ENCODE results near the gene WDR88.

- TF ChIP-seq CTCF (IDR thresholded peaks at IDR 0.05) (no peak), POLR2A (IDR thresholded peaks at IDR 0.05) (no peak), EP300 (IDR thresholded peaks at IDR 0.05) (no peak)
Measured at GRCh38 chr19:33168528-33168927, 36.6 kb downstream of the WDR88 start.

Data from ovary (tissue), 3 donors.